ENCODE data around the gene NDUFB1. TPM values are rescaled to one million over a fixed set of nuclear protein-coding genes. Genes with fewer than 3 reads are reported as not detected.

The NDUFB1 gene
- 325 to 413 TPM (median 343 TPM) in 5 replicates for total RNA-seq (2022; extraction: Qiagen RNA extraction)

DNA sequence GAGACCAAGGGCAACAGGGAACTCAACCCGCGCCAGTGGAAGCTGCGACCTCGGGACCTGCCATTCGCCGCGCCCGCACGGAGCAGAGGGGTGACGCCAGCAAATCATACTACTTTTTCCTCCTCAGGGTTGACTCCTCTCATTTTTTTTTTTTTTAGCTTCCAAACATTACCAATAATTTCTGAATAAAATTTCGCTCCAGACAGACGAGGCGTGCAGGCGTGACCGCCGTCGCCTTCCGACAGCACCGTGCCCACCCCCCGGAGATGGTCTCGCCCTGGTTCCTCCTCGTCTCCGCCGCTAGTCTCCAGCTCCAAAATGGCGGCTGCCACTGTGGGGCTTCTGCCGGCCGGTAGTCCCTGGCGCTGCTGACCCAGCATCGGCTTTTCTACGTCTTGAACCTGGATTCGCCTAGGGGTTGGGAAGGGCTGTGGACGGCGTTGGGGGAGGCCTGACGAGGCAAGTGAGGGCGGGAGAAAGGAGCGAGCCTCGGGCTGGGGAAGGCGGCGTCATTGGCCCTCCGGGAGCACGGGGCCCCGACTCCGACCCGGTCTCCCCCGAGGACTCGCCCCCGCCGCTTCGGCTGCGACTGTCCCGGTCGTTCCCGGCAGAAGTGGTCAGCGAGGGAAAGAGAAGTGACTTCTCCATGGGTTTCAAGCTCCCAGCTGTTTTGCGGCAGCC, at the start of gene NDUFB1, which contains the start of gene CPSF2:
TSS of gene NDUFB1 (minus strand) at position 37 of the 681 bp plus-strand sequence. CDS start 4,069 bp downstream, outside the sequence.
TSS of gene CPSF2 (plus strand) at position 300 of the 681 bp plus-strand sequence. CDS start 9,016 bp downstream, outside the sequence.

DNA sequence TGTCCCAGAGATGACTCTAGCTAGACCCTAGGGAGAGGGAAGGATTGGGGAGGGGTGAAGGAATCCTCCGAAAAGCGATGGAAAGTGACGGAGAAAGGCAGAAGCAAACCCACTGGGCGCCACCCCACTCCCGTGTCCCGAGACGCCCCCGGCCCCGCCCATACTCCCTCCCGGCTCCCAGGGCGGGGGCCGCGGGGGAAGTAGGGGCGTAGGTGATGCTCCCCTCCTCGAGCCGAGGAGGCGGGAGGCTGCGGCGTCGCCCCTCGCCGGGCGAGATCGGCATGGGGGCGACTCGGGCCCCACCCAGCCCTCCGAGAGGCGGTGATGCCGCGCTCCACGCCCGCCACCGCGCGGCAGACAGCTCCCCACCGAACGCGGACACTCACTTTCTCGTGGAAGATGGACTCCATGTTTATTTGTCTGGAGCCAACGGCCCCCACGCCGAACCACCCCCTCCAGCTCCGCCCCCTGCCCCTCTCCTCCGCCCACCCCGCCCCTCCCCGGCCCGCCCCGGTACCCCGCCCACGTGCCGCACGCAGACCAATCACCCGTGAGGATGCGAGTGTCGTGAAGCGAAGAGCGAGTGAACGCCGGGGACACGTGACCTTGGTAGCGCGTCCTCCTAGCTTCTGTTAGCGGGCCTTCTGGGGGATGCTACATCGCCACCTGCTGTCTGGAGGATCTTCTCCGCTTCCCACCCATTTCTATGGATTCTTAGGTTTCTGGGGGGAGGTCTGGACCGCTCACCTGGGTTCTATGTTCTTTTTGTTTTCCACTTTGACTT, 15.2 kb downstream of the NDUFB1 start, which contains the start of gene ATXN3:
TSS of gene ATXN3 (minus strand) at position 440 of the 784 bp plus-strand sequence. CDS start at position 410, 30 bp downstream.

Other genes starting within 250 kb of the NDUFB1 start
- 2.4 to 3.3 TPM (median 2.8 TPM) in 5 replicates for gene FBLN5, start 174.0 kb downstream of the NDUFB1 start, total RNA-seq (2022; extraction: Qiagen RNA extraction)
- gene TRIP11, start 81.6 kb downstream of the NDUFB1 start, total RNA-seq (2022; extraction: Qiagen RNA extraction), result 5.7 to 9.9 TPM (median 7.8 TPM) in 5 replicates
- 21.2 to 45.6 TPM (median 24.4 TPM) in 5 replicates for gene ATXN3, start 15.1 kb downstream of the NDUFB1 start, total RNA-seq (2022; extraction: Qiagen RNA extraction)
- 33.4 to 44.1 TPM (median 41.1 TPM) in 5 replicates for gene CPSF2, start 263 bp upstream of the NDUFB1 start, total RNA-seq (2022; extraction: Qiagen RNA extraction)
- gene SLC24A4, start 201.5 kb upstream of the NDUFB1 start, total RNA-seq (2022; extraction: Qiagen RNA extraction), result 0.11 to 0.33 TPM (median 0.15 TPM) in 5 replicates